ENCODE results near the gene POLR3A.

Gene POLR3A

GRCh38 chr10:77922566-77923179 lies 106.6 kb downstream of the POLR3A start:
- H3K4me3 ChIP-seq (replicated peaks; ENCODE audit: low read depth, low read length): no peak overlapping the region
- TF ChIP-seq CTCF (IDR thresholded peaks at IDR 0.05; ENCODE audit: low read depth, low read length, missing control alignments): no peak
- DNase-seq (ENCODE audit: extremely low read depth, low read depth): no peak

GRCh38 chr10:77922055-77922454 lies 107.3 kb downstream of the POLR3A start:
- TF ChIP-seq CTCF (IDR thresholded peaks at IDR 0.05; ENCODE audit: low read depth, low read length, missing control alignments): no peak
- DNase-seq (ENCODE audit: extremely low read depth, low read depth): no peak
- H3K4me3 ChIP-seq (replicated peaks; ENCODE audit: low read depth, low read length): no peak overlapping the region

- H3K4me3 ChIP-seq (replicated peaks; ENCODE audit: low read depth, low read length): no peak overlapping the region
- no peak for DNase-seq (ENCODE audit: extremely low read depth, low read depth)
- no peak for TF ChIP-seq CTCF (IDR thresholded peaks at IDR 0.05; ENCODE audit: low read depth, low read length, missing control alignments)
Measured at GRCh38 chr10:77921395-77921794, 107.9 kb downstream of the POLR3A start.

- DNase-seq (ENCODE audit: extremely low read depth, low read depth): no peak
- no peak for TF ChIP-seq CTCF (IDR thresholded peaks at IDR 0.05; ENCODE audit: low read depth, low read length, missing control alignments)
- no peak overlapping the region for H3K4me3 ChIP-seq (replicated peaks; ENCODE audit: low read depth, low read length)
Measured at GRCh38 chr10:77920495-77920894, 108.8 kb downstream of the POLR3A start.

- H3K4me3 ChIP-seq (replicated peaks; ENCODE audit: low read depth, low read length): no peak overlapping the region
- no peak for TF ChIP-seq CTCF (IDR thresholded peaks at IDR 0.05; ENCODE audit: low read depth, low read length, missing control alignments)
- DNase-seq (ENCODE audit: extremely low read depth, low read depth): no peak
Measured at GRCh38 chr10:77919713-77920108, 109.6 kb downstream of the POLR3A start.
